Measurements from ENCODE around the gene SYNGR4.
"Not testable (repeated sequence)": the region's sequence is repeated elsewhere in the genome, so short reads cannot be mapped to it uniquely, and the experiment has no call there.

Gene SYNGR4

DNA sequence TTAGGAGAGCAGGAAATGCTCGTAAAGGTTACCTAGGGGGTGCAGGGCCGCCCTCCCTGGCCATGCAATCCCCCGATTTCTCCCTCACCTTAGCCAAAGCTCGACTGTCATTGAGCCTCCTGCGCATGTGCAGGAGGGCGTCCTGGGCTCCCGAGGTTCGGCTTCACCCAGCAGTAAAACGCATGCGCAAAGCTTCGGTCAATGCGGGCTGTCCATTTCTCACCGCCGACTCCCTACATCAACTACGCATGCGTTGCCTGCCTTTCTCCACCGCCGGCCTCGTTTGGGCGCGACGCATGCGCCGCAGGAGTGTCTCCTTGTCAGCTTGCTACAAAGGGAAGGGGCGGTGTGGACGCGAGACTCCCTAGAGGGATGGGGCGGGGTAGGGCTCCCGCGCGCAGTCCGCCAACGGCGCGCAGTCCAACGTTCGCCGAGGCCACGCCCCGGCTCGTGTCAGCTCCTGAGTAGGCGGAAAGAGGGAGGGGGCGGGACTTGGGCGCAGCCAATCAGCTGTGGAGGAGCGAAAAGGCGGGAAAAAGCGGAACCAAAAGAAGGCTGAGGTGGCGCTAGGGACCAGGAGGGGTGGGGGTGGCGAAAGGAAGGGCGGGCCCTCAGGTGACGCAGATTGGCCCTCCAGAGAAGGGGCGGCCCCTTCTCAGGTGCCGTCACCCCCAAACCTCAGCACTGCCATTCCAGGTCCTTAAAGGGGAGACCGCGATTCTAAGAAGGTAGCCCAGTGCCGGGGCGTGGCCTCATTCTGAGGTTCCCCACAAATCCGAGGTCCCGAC lies at the start of gene SYNGR4, which contains the start of gene TMEM143:
Gene SYNGR4 (plus strand): TSS at position 558 of the 788 bp plus-strand sequence. CDS start 1,476 bp downstream, outside the sequence.
Gene TMEM143 (minus strand): TSS at position 131 of the 788 bp plus-strand sequence. CDS start 20 bp downstream, at position 111.
- H3K4me3 ChIP-seq (ENCODE audit: low read length), result peak within 1 kb of the TSS; percentile 39; the same call in 1 of the 2 replicates
- no CpG with 5 or more reads among the region's 59 CpGs for WGBS (ENCODE audit: insufficient coverage, insufficient read length)
- H3K4me1 ChIP-seq (ENCODE audit: control insufficient read depth, insufficient read depth, low read length), result peaks cover 2% of the 10 kb centered on the region; the same call in 1 of the 2 replicates
- no peaks in the 10 kb centered on the region for H3K9me3 ChIP-seq (ENCODE audit: control insufficient read depth, insufficient read depth, low read length)
- no peaks in the 10 kb centered on the region for H3K36me3 ChIP-seq (ENCODE audit: control insufficient read depth, insufficient read depth, low read length)
- no peak within 1 kb of the TSS for H3K27ac ChIP-seq (ENCODE audit: low read length)
- H3K27me3 ChIP-seq (ENCODE audit: control insufficient read depth, insufficient read depth, low read length), result no peaks in the 10 kb centered on the region
- peak; percentile 99 for DNase-seq (ENCODE audit: low read depth, low spot score)

DNA sequence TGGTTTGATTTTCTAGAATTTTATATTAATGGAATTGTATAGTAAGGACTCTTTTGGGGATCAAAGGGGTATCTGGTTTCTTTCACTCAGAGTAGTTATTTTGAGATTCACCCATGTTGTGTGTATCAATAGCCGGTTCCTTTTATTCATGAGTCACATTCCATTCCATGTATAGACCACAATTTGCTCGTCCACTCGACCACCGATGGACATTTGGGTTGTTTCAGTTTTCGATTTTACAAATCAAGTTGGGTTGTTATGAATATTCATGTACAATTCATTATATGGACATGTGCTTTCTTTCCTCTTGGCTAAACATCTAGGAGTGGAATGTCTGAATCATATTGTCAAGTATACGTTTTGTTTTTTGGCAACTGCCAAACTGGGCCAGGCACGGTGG lies 48.5 kb upstream of the SYNGR4 start:
- no peak for DNase-seq (ENCODE audit: low read depth, low spot score)
- Histone ChIP-seq H3K9me3 (ENCODE audit: control insufficient read depth, insufficient read depth, low read length) (no peaks in the 10 kb centered on the region), H3K27me3 (ENCODE audit: control insufficient read depth, insufficient read depth, low read length) (no peaks in the 10 kb centered on the region), H3K4me1 (ENCODE audit: control insufficient read depth, insufficient read depth, low read length) (peaks cover 6% of the 10 kb centered on the region), H3K4me3 (ENCODE audit: low read length) (no peak overlapping the region), H3K36me3 (ENCODE audit: control insufficient read depth, insufficient read depth, low read length) (no peaks in the 10 kb centered on the region), H3K27ac (ENCODE audit: low read length) (no peak overlapping the region)
- WGBS (ENCODE audit: insufficient coverage, insufficient read length), result no CpG with 5 or more reads among the region's 7 CpGs

GRCh38 chr19:48317708-48317960 lies 46.5 kb upstream of the SYNGR4 start:
- H3K36me3 ChIP-seq (ENCODE audit: control insufficient read depth, insufficient read depth, low read length); H3K4me1 ChIP-seq (ENCODE audit: control insufficient read depth, insufficient read depth, low read length); H3K27me3 ChIP-seq (ENCODE audit: control insufficient read depth, insufficient read depth, low read length); H3K9me3 ChIP-seq (ENCODE audit: control insufficient read depth, insufficient read depth, low read length); H3K4me3 ChIP-seq (ENCODE audit: low read length); H3K27ac ChIP-seq (ENCODE audit: low read length); DNase-seq (ENCODE audit: low read depth, low spot score): not testable (repeated sequence)
- WGBS (ENCODE audit: insufficient coverage, insufficient read length), result no CpG with 5 or more reads among the region's 9 CpGs

DNA sequence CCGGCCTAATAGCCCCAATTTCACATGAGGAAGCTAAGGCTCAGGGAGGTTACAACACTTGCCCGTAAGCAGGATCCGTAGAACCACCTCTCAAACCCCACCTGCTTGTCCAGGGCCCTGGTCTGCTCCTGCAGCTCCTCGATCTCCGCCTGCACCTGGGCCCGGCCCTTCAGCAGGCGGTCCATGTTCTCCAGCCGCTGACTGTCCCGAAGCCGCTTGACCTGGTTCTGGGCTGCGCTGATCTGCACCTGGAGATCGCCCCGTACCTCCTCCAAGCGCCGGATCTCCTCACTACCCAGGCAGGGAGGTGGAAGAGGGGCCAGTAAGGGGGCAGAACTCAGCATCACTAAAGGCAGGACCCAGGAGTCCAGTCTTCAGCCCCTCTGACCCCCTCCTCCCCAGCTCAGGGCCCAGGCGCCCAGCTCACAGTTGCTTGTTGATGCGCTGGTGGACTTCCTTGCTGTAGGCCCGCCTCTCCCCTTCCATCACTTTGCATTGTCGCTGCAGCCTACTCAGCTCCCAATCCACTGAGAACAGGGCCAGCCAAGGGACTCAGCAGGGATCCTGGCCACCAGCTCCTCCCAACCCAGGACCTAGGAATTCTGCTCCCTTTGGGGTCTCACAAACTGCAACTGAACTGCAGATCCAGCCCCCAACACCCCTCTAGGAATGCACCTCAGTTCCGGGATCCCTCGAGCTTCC lies 45.7 kb upstream of the SYNGR4 start:
- Histone ChIP-seq H3K4me3 (ENCODE audit: low read length) (no peak overlapping the region), H3K9me3 (ENCODE audit: control insufficient read depth, insufficient read depth, low read length) (no peaks in the 10 kb centered on the region), H3K27me3 (ENCODE audit: control insufficient read depth, insufficient read depth, low read length) (no peaks in the 10 kb centered on the region), H3K4me1 (ENCODE audit: control insufficient read depth, insufficient read depth, low read length) (peaks cover 6% of the 10 kb centered on the region), H3K27ac (ENCODE audit: low read length) (no peak overlapping the region), H3K36me3 (ENCODE audit: control insufficient read depth, insufficient read depth, low read length) (no peaks in the 10 kb centered on the region)
- DNase-seq (ENCODE audit: low read depth, low spot score), result no peak
- no CpG with 5 or more reads among the region's 21 CpGs for WGBS (ENCODE audit: insufficient coverage, insufficient read length)

DNA sequence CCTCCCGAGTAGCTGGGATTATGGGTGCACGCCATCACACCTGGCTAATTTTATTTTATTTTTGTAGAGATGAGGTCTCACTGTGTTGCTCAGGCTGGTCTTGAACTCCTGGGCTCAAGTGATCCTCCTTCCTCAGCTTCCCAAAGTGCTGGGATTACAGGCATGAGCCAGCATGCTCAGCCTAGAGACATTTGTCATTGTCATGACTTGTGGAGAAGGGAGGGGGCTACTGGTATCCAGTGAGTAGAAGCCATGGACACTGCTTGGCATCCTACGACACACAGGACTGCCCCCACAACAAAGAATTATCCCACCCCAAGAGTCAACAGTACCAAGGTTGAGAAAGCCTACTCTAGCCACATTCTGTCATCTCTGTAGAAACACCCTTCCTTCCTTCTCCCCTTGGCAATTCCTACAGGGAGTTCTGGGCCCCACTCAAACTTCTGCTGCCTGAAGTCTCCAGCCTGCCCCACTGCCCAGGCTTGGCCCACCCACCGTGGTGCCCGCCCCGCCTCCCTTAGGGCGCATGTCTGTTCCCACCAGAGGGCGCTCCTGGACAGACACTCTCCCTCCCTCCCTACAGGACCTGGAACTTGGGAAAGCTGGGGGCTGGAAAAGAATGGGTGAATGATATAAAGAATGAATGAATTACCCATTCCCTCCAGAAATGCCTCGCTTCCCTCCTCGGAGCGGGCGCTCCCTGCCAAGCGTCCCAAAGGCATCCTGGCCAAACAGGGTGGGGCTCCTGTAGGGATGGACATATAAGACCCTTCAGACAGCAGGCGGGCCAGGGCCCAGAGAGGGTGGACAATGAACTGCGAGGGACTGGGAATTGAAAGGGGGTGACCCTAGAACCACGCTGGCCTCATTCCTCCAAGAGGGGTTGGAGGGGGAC lies 44.3 kb upstream of the SYNGR4 start:
- H3K27ac ChIP-seq (ENCODE audit: low read length), result no peak overlapping the region
- H3K27me3 ChIP-seq (ENCODE audit: control insufficient read depth, insufficient read depth, low read length), result no peaks in the 10 kb centered on the region
- H3K9me3 ChIP-seq (ENCODE audit: control insufficient read depth, insufficient read depth, low read length), result no peaks in the 10 kb centered on the region
- no peaks in the 10 kb centered on the region for H3K36me3 ChIP-seq (ENCODE audit: control insufficient read depth, insufficient read depth, low read length)
- H3K4me1 ChIP-seq (ENCODE audit: control insufficient read depth, insufficient read depth, low read length), result peaks cover 6% of the 10 kb centered on the region
- DNase-seq (ENCODE audit: low read depth, low spot score), result no peak
- no CpG with 5 or more reads among the region's 16 CpGs for WGBS (ENCODE audit: insufficient coverage, insufficient read length)
- H3K4me3 ChIP-seq (ENCODE audit: low read length), result no peak overlapping the region

- Histone ChIP-seq H3K4me3 (ENCODE audit: low read length) (peak overlapping the region; percentile 56; the same call in 1 of the 2 replicates), H3K4me1 (ENCODE audit: control insufficient read depth, insufficient read depth, low read length) (peaks cover 8% of the 10 kb centered on the region), H3K36me3 (ENCODE audit: control insufficient read depth, insufficient read depth, low read length) (no peaks in the 10 kb centered on the region), H3K27me3 (ENCODE audit: control insufficient read depth, insufficient read depth, low read length) (no peaks in the 10 kb centered on the region), H3K27ac (ENCODE audit: low read length) (no peak overlapping the region), H3K9me3 (ENCODE audit: control insufficient read depth, insufficient read depth, low read length) (no peaks in the 10 kb centered on the region)
- no peak for DNase-seq (ENCODE audit: low read depth, low spot score)
- WGBS (ENCODE audit: insufficient coverage, insufficient read length), result no CpG with 5 or more reads among the region's 22 CpGs
Observed at GRCh38 chr19:48321372-48321621, 42.9 kb upstream of the SYNGR4 start.

DNA sequence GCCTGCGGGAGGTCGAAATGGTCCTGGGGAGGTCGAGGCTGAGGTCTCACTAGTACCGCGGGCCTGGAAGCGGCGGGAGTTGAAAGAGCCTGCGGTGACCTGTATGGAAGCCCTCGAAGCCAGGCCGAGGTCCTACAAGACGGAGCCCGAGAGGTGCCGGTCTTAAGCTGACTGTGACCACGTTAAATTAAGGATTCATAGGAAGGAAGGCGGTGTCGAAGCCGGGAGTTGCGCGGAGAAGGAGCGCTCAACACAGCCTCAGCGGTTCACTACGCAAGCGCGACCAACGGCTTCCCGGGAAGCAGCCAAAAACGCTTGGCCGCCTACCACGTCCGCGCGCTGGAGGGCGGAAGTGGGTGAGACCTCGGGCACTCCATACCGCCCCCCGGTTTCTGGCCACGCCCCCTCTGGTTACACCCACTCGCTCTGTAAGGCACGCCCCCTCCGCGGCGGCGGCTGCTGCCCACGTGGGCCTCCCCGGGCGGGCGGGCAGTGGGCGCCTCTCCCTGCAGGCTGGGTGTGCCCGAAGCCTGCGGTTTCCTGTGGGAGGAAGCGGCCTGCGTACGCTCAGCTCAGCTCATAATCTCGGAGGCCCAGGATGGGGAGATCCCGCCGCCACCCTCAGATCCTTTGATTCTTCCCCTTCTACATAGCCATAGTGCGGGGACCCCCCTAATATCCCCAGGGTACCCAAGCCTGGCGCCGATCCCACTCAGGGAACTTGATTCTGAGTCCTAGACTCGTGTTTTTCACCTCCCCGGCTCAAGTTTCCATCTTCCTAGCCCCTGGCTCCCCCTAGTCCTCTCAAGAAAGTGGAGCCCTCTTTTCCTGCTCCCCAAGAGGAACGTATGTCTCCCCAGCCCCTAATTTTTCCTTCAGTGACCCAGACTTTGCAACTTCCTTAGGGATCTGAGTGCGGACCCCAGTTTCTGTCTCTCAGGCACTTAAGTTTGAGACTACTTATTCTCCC lies 42.3 kb upstream of the SYNGR4 start:
- no peaks in the 10 kb centered on the region for H3K27me3 ChIP-seq (ENCODE audit: control insufficient read depth, insufficient read depth, low read length)
- no peaks in the 10 kb centered on the region for H3K36me3 ChIP-seq (ENCODE audit: control insufficient read depth, insufficient read depth, low read length)
- H3K4me3 ChIP-seq (ENCODE audit: low read length), result peak overlapping the region; percentile 56; the same call in 1 of the 2 replicates
- no CpG with 5 or more reads among the region's 63 CpGs for WGBS (ENCODE audit: insufficient coverage, insufficient read length)
- H3K27ac ChIP-seq (ENCODE audit: low read length), result no peak overlapping the region
- H3K4me1 ChIP-seq (ENCODE audit: control insufficient read depth, insufficient read depth, low read length), result peaks cover 8% of the 10 kb centered on the region
- DNase-seq (ENCODE audit: low read depth, low spot score), result no peak
- H3K9me3 ChIP-seq (ENCODE audit: control insufficient read depth, insufficient read depth, low read length), result no peaks in the 10 kb centered on the region

- Histone ChIP-seq H3K27me3 (ENCODE audit: control insufficient read depth, insufficient read depth, low read length) (no peaks in the 10 kb centered on the region), H3K27ac (ENCODE audit: low read length) (no peak within 1 kb of the TSS), H3K4me1 (ENCODE audit: control insufficient read depth, insufficient read depth, low read length) (peaks cover 4% of the 10 kb centered on the region; the same call in 1 of the 2 replicates), H3K9me3 (ENCODE audit: control insufficient read depth, insufficient read depth, low read length) (no peaks in the 10 kb centered on the region), H3K36me3 (ENCODE audit: control insufficient read depth, insufficient read depth, low read length) (no peaks in the 10 kb centered on the region), H3K4me3 (ENCODE audit: low read length) (no peak within 1 kb of the TSS; the same call in 1 of the 2 replicates)
- no peak for DNase-seq (ENCODE audit: low read depth, low spot score)
- no CpG with 5 or more reads among the region's 22 CpGs for WGBS (ENCODE audit: insufficient coverage, insufficient read length)
Observed at GRCh38 chr19:48325265-48325910, 38.8 kb upstream of the SYNGR4 start, which contains the start of gene EMP3. Gene EMP3, plus strand, starts transcription at chr19:48325552. Its CDS starts 1,293 bp downstream, at chr19:48326845.

- no CpG with 5 or more reads among the region's 15 CpGs for WGBS (ENCODE audit: insufficient coverage, insufficient read length)
- Histone ChIP-seq H3K27ac (ENCODE audit: low read length) (no peak overlapping the region), H3K9me3 (ENCODE audit: control insufficient read depth, insufficient read depth, low read length) (no peaks in the 10 kb centered on the region), H3K36me3 (ENCODE audit: control insufficient read depth, insufficient read depth, low read length) (no peaks in the 10 kb centered on the region), H3K4me1 (ENCODE audit: control insufficient read depth, insufficient read depth, low read length) (peaks cover 3% of the 10 kb centered on the region; the same call in 1 of the 2 replicates), H3K4me3 (ENCODE audit: low read length) (no peak overlapping the region), H3K27me3 (ENCODE audit: control insufficient read depth, insufficient read depth, low read length) (no peaks in the 10 kb centered on the region)
- no peak for DNase-seq (ENCODE audit: low read depth, low spot score)
Observed at GRCh38 chr19:48329167-48329891, 34.8 kb upstream of the SYNGR4 start.
